ENCODE results near the gene ERC2. TPM values are rescaled to one million over a fixed set of nuclear protein-coding genes. Genes with fewer than 3 reads are reported as not detected.

ERC2 gene
- total RNA-seq, 4 donors from 2014 or later, result 0.81 to 2.9 (median 1.6) TPM

DNA sequence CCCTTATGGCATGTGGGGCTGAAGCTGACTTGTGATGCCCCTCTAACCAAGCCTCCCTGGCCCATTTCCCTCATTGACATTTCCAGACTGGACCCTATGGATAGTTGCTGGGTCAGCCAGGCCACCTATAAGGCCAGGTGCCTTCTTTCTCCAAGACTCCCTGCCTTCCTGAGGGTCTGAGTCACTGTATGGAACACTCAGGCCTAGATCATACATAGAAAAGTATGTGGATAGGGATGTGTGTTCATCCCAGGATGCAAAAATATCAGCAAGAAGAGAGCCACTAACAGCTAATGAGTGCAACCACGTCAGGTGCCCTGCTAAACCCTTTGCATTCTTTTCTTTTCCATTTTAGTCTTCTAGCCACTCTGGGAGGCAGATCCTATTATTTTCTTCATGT, 812.7 kb downstream of the ERC2 start:
- Histone ChIP-seq H3K4me3 (no peak overlapping the region), H3K9me3 (no peaks in the 10 kb centered on the region), H3K4me1 (no peaks in the 10 kb centered on the region), H3K27me3 (no peaks in the 10 kb centered on the region), H3K27ac (no peak overlapping the region), H3K36me3 (no peaks in the 10 kb centered on the region)
- TF ChIP-seq, protein P1, sequence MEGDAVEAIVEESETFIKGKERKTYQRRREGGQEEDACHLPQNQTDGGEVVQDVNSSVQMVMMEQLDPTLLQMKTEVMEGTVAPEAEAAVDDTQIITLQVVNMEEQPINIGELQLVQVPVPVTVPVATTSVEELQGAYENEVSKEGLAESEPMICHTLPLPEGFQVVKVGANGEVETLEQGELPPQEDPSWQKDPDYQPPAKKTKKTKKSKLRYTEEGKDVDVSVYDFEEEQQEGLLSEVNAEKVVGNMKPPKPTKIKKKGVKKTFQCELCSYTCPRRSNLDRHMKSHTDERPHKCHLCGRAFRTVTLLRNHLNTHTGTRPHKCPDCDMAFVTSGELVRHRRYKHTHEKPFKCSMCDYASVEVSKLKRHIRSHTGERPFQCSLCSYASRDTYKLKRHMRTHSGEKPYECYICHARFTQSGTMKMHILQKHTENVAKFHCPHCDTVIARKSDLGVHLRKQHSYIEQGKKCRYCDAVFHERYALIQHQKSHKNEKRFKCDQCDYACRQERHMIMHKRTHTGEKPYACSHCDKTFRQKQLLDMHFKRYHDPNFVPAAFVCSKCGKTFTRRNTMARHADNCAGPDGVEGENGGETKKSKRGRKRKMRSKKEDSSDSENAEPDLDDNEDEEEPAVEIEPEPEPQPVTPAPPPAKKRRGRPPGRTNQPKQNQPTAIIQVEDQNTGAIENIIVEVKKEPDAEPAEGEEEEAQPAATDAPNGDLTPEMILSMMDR (IDR thresholded peaks at IDR 0.05), result no peak
- TF ChIP-seq POLR2A (IDR thresholded peaks at IDR 0.05) (no peak), POLR2AphosphoS5 (IDR thresholded peaks at IDR 0.05) (no peak), EP300 (IDR thresholded peaks at IDR 0.05) (no peak)
- no peak for ATAC-seq
- 92 to 100% methylated on average over 1 of the region's 1 CpG for WGBS, 2 donors (ENCODE audit: low coverage in 1 of 2)

- no peaks in the 10 kb centered on the region for H3K4me1 ChIP-seq
- TF ChIP-seq EP300 (IDR thresholded peaks at IDR 0.05), result no peak
- no peak for TF ChIP-seq POLR2A (IDR thresholded peaks at IDR 0.05)
- TF ChIP-seq, protein P1 (IDR thresholded peaks at IDR 0.05), result no peak
- no peak for TF ChIP-seq POLR2AphosphoS5 (IDR thresholded peaks at IDR 0.05)
- H3K4me3 ChIP-seq, result no peak overlapping the region
- H3K27me3 ChIP-seq, result no peaks in the 10 kb centered on the region
- no peaks in the 10 kb centered on the region for H3K9me3 ChIP-seq
- H3K36me3 ChIP-seq, result no peaks in the 10 kb centered on the region
- H3K27ac ChIP-seq, result no peak overlapping the region
- no peak for ATAC-seq
- WGBS, 2 donors (ENCODE audit: low coverage in 1 of 2), result 70 to 80% methylated on average over 2 to 3 of the region's 7 CpGs
Observed at GRCh38 chr3:55654123-55654760, 814.0 kb downstream of the ERC2 start.

DNA sequence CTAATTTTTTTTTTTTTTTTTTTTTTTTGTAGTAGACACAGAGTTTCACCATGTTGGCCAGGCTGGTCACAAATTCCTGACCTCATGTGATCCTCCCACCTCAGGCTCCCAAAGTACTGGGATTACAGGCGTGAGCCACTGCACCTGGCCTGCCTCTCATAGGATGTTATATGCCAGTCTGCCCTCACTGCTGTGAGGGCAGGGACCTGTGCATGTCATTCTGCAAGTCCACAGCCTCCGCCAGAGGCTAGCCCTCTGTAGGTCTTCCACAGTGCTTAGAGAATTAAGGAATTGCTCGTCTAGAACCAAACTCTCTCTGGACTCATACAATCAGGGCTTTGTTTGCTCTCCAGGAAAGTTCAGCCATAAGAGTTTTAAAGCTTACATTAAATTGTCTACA, 817.3 kb downstream of the ERC2 start:
- Histone ChIP-seq H3K9me3 (no peaks in the 10 kb centered on the region), H3K27ac (no peak overlapping the region), H3K36me3 (no peaks in the 10 kb centered on the region), H3K4me3 (no peak overlapping the region), H3K27me3 (no peaks in the 10 kb centered on the region), H3K4me1 (no peaks in the 10 kb centered on the region)
- ATAC-seq, result no peak
- WGBS, 2 donors (ENCODE audit: low coverage in 1 of 2), result 83 to 100% methylated on average over 1 to 2 of the region's 3 CpGs
- TF ChIP-seq POLR2A (IDR thresholded peaks at IDR 0.05) (no peak), EP300 (IDR thresholded peaks at IDR 0.05) (no peak), POLR2AphosphoS5 (IDR thresholded peaks at IDR 0.05) (no peak)
- TF ChIP-seq, protein P1 (IDR thresholded peaks at IDR 0.05), result no peak

- Histone ChIP-seq H3K36me3 (no peaks in the 10 kb centered on the region), H3K4me3 (no peak overlapping the region), H3K4me1 (no peaks in the 10 kb centered on the region), H3K27me3 (no peaks in the 10 kb centered on the region), H3K9me3 (no peaks in the 10 kb centered on the region), H3K27ac (no peak overlapping the region)
- ATAC-seq, result no peak
- WGBS, 2 donors (ENCODE audit: low coverage in 1 of 2), result 92 to 100% methylated on average over 1 to 4 of the region's 4 CpGs
- no peak for TF ChIP-seq POLR2AphosphoS5 (IDR thresholded peaks at IDR 0.05)
- TF ChIP-seq, protein P1 (IDR thresholded peaks at IDR 0.05), result no peak
- no peak for TF ChIP-seq EP300 (IDR thresholded peaks at IDR 0.05)
- TF ChIP-seq POLR2A (IDR thresholded peaks at IDR 0.05), result no peak
Observed at GRCh38 chr3:55650011-55650410, 818.3 kb downstream of the ERC2 start.

- 57 to 65% methylated on average over 3 to 4 of the region's 6 CpGs for WGBS, 2 donors (ENCODE audit: low coverage in 1 of 2)
- no peak for TF ChIP-seq EP300 (IDR thresholded peaks at IDR 0.05)
- no peaks in the 10 kb centered on the region for H3K27me3 ChIP-seq
- ATAC-seq, result no peak
- H3K4me3 ChIP-seq, result no peak overlapping the region
- H3K9me3 ChIP-seq, result no peaks in the 10 kb centered on the region
- no peaks in the 10 kb centered on the region for H3K4me1 ChIP-seq
- H3K27ac ChIP-seq, result no peak overlapping the region
- no peaks in the 10 kb centered on the region for H3K36me3 ChIP-seq
Observed at GRCh38 chr3:55649554-55649953, 818.7 kb downstream of the ERC2 start.
